A673 (cell line): ENCODE data around the gene MSI2. TPM values are rescaled to one million over a fixed set of nuclear protein-coding genes. Genes with fewer than 3 reads are reported as not detected.
A peak's percentile ranks its signal among the peaks of the same experiment; 100 is the strongest.

ENCODE experiments used
- BruUV-seq: library from RNA; stranded (reverse); fragments of 400-500 nt; replicated peaks from 2 replicates; lab custom pipeline; 2021; lab: Mats Ljungman, UMichigan
- CTCF ChIA-PET: fragments of 300-600 bp; sonication (Branson Sonifier 250); formaldehyde crosslinking; loops from one replicate; lab custom pipeline; 2022; ENCODE audit warnings: antibody characterized with exemption; lab: Charles Lee
- POLR2A ChIA-PET: fragments of 300-600 bp; sonication (Branson Sonifier 250); formaldehyde crosslinking; loops from one replicate; lab custom pipeline; 2022; ENCODE audit warnings: antibody characterized with exemption; ENCODE audit not compliant: low non-redundant PET; lab: Charles Lee
- DNase-seq: peaks from one replicate; pipeline ENCODE4 v3.0.0-alpha.2; 2015; ENCODE audit warnings: low spot score
- H3K27ac ChIP-seq: fragments of 200-600 bp; sonication (generic); 2 replicates; pipeline ENCODE4 v1.5.1; 2016; ENCODE audit warnings: mixed run types, low read depth, mild to moderate bottlenecking, mixed read lengths, antibody characterized with exemption, low read length; ENCODE audit not compliant: poor library complexity, severe bottlenecking
- H3K27me3 ChIP-seq: fragments of 200-600 bp; sonication (generic); replicated peaks from 2 replicates; pipeline ENCODE4 v1.6.1; 2017; ENCODE audit warnings: mixed run types, low read depth, mild to moderate bottlenecking, mixed read lengths, antibody characterized with exemption, low read length; ENCODE audit not compliant: insufficient read depth, poor library complexity
- H3K36me3 ChIP-seq: fragments of 200-600 bp; sonication (generic); 2 replicates; pipeline ENCODE4 v1.6.1; 2016; ENCODE audit warnings: mixed run types, mild to moderate bottlenecking, mixed read lengths, antibody characterized with exemption, low read length; ENCODE audit not compliant: insufficient read depth, poor library complexity, severe bottlenecking
- H3K4me1 ChIP-seq: fragments of 200-600 bp; sonication (generic); 2 replicates; pipeline ENCODE4 v1.6.1; 2017; ENCODE audit warnings: mixed run types, mild to moderate bottlenecking, mixed read lengths, antibody characterized with exemption, low read length; ENCODE audit not compliant: insufficient read depth, poor library complexity, severe bottlenecking
- H3K4me3 ChIP-seq: fragments of 200-600 bp; sonication (generic); 2 replicates; pipeline ENCODE4 v1.5.1; 2016; ENCODE audit warnings: low read depth, mixed run types, mild to moderate bottlenecking, mixed read lengths, low read length; ENCODE audit not compliant: poor library complexity, severe bottlenecking
- H3K9me3 ChIP-seq: fragments of 200-600 bp; sonication (generic); 2 replicates; pipeline ENCODE4 v1.6.1; 2016; ENCODE audit warnings: mixed run types, low read depth, mild to moderate bottlenecking, mixed read lengths, antibody characterized with exemption, low read length; ENCODE audit not compliant: poor library complexity, severe bottlenecking
- EZH2 ChIP-seq: fragments of 200-600 bp; sonication (generic); IDR thresholded peaks from 2 replicates; pipeline ENCODE4 v1.6.1; 2017; ENCODE audit warnings: borderline replicate concordance, low read depth, mild to moderate bottlenecking, mixed read lengths, antibody characterized with exemption, low read length; ENCODE audit not compliant: poor library complexity, severe bottlenecking
- intact Hi-C: fragments of 100-400 bp; cut with micrococcal nuclease; formaldehyde crosslinking; loops from one replicate; pipeline ENCODE4 v1.10.0; 2022; ENCODE audit not compliant: unreplicated experiment
- total RNA-seq: library from RNA; stranded (reverse); gene quantifications from 2 replicates; pipeline ENCODE4 v1.2.3, GENCODE V29; 2021
- TF ChIP-seq, protein P1 (sequence below): fragments of 300-800, 200-600 bp; sonication (generic); conservative IDR thresholded peaks from 2 replicates; pipeline ENCODE4 v1.5.1; 2017; ENCODE audit warnings: low read depth, mild to moderate bottlenecking, antibody characterized with exemption, low read length, moderate library complexity, mixed read lengths

Gene MSI2
- total RNA-seq, 1 experiment from 2014 or later = 108 TPM

DNA sequence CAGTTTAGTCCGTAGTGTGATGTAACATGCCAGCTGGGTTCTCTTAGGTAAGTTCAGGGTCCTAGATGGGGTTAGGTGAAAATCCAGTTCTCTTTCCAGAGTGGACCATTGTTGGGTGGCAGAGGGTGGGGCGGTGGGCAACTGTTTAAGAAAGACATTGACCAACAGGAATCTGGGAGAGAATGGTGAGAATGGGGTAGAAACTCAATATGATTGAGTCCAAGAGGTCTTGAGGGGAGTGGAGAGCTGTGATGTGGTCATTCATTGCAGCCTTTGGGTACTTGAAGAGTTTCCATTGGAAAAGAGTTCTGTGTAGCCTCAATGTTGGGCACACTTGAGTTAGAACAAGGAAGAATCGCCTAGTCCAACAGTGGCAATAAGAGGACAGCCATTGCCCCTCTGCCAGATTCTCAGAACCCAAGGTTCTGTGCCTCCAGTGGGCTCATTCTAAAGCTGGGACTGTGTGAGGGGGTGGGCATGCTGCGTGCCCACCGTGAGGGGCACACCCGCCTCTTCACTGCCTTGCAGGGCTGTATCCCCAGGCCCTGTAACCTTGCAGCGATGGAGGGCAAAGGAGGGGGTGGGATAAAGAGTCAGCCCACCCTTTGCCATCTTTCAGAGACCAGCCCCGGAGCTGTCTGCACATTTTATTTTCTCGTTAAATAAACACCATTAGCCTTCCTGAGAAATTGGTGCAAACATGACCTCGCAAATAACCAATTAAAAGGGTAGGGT lies 280.6 kb downstream of the MSI2 start:
- no peak for TF ChIP-seq EZH2
- TF ChIP-seq, protein P1, sequence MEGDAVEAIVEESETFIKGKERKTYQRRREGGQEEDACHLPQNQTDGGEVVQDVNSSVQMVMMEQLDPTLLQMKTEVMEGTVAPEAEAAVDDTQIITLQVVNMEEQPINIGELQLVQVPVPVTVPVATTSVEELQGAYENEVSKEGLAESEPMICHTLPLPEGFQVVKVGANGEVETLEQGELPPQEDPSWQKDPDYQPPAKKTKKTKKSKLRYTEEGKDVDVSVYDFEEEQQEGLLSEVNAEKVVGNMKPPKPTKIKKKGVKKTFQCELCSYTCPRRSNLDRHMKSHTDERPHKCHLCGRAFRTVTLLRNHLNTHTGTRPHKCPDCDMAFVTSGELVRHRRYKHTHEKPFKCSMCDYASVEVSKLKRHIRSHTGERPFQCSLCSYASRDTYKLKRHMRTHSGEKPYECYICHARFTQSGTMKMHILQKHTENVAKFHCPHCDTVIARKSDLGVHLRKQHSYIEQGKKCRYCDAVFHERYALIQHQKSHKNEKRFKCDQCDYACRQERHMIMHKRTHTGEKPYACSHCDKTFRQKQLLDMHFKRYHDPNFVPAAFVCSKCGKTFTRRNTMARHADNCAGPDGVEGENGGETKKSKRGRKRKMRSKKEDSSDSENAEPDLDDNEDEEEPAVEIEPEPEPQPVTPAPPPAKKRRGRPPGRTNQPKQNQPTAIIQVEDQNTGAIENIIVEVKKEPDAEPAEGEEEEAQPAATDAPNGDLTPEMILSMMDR = no peak
- Histone ChIP-seq H3K9me3 (no peaks in the 10 kb centered on the region), H3K27me3 (no peaks in the 10 kb centered on the region), H3K4me3 (no peak overlapping the region), H3K27ac (no peak overlapping the region), H3K36me3 (no peaks in the 10 kb centered on the region), H3K4me1 (peaks cover 55% of the 10 kb centered on the region)
- CTCF ChIA-PET = no interaction called here
- no peak for DNase-seq
- BruUV-seq = no TSS peak
- POLR2A ChIA-PET = no interaction called here
- intact Hi-C loops = no loop called here

DNA sequence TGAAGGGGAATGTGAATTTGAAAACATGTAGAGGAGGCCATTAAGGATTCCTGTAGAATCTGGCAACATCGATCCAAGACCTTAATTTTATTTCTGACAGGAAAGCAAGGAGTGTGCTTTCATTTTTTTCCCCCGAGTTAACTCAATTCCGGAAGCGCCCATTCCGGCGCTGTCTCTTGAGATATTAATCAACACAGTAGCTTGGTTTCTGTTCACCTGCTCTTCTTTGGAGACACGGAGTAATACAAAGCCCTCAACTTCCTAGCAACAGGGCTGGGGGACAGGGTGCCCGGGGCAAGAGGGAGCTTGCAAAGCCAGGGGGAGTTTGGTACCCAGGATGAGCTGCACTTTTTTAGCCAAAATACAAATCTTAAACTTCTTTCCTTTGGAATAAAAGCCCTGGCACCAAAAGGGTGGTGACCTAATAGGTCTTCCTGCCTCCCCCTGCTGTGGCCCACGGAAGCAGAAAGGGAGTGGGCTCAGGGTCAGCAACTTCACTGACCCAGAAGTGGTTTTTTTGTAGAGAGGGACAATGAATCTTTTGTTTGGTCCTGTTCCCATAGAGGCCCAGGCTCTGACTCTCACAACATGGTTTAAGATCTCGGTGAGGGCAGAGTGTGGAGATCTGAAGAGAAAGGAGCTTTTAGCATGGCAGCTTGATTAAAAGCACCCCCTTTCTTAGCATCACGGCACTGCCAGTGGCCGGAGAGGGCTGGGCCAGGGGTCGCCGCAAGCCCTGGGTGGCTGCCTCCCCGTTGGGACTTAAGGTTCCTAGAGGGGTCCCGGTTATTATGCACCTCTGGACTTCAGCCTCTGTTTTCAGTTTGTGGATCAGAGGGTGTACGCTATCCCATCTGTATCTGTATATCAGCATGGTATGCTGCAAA lies 281.4 kb downstream of the MSI2 start:
- Histone ChIP-seq H3K27ac (peak overlapping the region; percentile 43), H3K27me3 (no peaks in the 10 kb centered on the region), H3K4me1 (peaks cover 58% of the 10 kb centered on the region), H3K4me3 (no peak overlapping the region), H3K36me3 (no peaks in the 10 kb centered on the region), H3K9me3 (no peaks in the 10 kb centered on the region)
- TF ChIP-seq, protein P1 = no peak
- no peak for TF ChIP-seq EZH2
- BruUV-seq = no TSS peak
- ChIA-PET POLR2A (no interaction called here), CTCF (no interaction called here)
- intact Hi-C loops = no loop called here
- DNase-seq = no peak

DNA sequence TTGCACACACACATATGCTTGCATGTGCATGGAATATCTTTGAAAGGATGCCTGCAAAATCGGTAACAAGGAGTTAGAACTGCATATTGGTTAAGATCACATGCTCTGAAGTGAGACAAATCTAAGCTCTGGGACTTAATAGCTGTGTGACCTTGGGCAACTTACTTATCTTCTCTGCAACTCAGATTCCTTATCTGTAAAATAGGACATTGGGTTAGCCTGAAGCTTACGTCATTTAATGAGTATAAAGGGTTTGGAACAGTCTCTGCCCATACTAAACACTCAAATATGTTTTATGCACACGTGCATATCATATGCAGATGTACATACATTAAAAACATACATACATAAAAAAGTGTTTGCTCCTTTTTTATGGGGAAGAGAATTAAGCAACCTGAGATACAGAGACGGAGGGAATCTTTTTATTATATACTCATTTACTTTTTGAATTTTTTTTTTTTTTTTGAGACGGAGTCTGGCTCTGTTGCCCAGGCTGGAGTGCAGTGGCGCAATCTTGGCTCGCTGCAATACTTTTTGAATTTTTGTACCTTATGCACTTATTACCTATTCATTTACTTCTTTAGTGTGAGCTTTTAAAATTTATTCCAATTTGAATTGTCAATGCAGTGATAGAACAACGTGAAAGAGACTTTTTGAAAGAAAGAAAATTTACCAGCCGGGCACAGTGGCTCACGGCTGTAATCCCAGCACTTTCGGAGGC lies 282.6 kb downstream of the MSI2 start:
- Histone ChIP-seq H3K36me3 (no peaks in the 10 kb centered on the region), H3K4me3 (no peak overlapping the region), H3K4me1 (peaks cover 62% of the 10 kb centered on the region), H3K27ac (no peak overlapping the region), H3K27me3 (no peaks in the 10 kb centered on the region), H3K9me3 (no peaks in the 10 kb centered on the region)
- ChIA-PET CTCF (no interaction called here), POLR2A (no interaction called here)
- TF ChIP-seq, protein P1 = no peak
- TF ChIP-seq EZH2 = no peak
- BruUV-seq = no TSS peak
- intact Hi-C loops = no loop called here
- DNase-seq = no peak
